Stimulated activated CD8-positive, alpha-beta memory T cell treated with anti-CD3 and anti-CD28 coated beads, Interleukin-7, amount 100 ng/mL, for 48 hours (primary cell): ENCODE measurements around the gene CCRL2.
"Not testable (repeated sequence)": the region's sequence is repeated elsewhere in the genome, so short reads cannot be mapped to it uniquely, and the experiment has no call there.

ENCODE experiments used
- DNase-seq, 2 donors: peaks; one replicate each; pipeline ENCODE4 v3.0.0-alpha.2; 2020; ENCODE audit warnings: low read depth in 1 of 2; ENCODE audit errors: extremely low read depth in 1 of 2

The CCRL2 gene

GRCh38 chr3:46427404-46427803, 20.3 kb downstream of the CCRL2 start:
- DNase-seq: not testable (repeated sequence)

GRCh38 chr3:46427916-46428833, 21.1 kb downstream of the CCRL2 start:
- no peak for DNase-seq

DNA sequence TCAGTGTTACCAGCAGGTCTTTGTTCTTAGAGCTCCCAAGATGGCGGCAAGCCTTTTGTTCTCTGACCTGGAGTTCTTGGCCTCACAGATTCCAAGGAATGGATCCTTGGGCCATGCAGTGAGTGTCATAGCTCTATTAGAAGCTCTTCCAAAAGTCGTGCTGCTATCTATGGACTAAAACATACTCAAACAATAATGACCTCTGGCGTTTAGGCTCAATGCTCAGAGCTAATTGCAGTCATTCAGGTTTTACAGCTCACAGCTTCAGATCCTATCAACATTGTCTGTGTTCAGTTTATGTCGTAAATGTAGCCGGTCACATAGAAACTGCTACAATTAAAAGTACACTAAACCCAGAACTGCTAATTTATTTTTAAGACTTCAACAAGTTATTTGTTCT, 22.2 kb downstream of the CCRL2 start:
- DNase-seq: no peak

GRCh38 chr3:46429671-46430070, 22.6 kb downstream of the CCRL2 start:
- DNase-seq: no peak

DNA sequence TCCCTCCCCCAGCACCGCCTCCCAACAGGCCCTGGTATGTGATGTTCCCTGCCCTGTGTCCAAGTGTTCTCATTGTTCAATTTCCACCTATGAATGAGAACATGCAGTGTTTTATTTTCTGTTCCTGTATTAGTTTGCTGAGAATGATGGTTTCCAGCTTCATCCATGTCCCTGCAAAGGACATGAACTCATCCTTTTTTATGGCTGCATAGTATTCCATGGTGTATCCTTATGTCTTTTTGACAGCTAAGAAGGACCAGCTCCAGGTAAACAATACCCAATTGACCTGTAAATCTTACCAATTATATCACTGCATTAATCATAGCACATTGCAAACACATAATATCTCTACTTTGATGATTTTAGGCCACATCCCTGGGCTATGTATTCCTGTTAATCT, 23.8 kb downstream of the CCRL2 start:
- not testable (repeated sequence) for DNase-seq

- DNase-seq: not testable (repeated sequence)
Observed at GRCh38 chr3:46431905-46432304, 24.8 kb downstream of the CCRL2 start.

DNA sequence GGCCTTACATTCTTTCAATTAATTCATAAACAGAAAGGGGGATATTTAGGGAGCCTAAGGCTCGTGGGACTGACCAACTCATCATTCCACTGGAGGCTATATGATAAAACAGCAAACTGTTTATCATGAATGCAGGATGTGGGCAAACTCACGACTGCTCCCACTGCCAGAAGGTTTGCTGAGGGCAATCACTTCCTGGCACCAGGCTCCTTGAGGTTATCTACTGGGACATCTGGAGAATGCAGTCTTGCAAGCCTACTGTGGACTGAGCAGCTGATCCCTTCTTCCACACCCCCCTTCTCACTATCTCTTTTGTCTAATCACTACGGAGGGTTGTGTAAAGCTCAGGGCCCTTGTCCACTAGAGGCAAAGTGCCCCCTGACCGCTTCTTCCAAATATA, 26.1 kb downstream of the CCRL2 start:
- DNase-seq: not testable (repeated sequence)

- no peak for DNase-seq
Observed at GRCh38 chr3:46433841-46434240, 26.8 kb downstream of the CCRL2 start.

GRCh38 chr3:46435081-46435726, 28.1 kb downstream of the CCRL2 start:
- no peak for DNase-seq

GRCh38 chr3:46438831-46439230, 31.8 kb downstream of the CCRL2 start:
- no peak for DNase-seq

DNA sequence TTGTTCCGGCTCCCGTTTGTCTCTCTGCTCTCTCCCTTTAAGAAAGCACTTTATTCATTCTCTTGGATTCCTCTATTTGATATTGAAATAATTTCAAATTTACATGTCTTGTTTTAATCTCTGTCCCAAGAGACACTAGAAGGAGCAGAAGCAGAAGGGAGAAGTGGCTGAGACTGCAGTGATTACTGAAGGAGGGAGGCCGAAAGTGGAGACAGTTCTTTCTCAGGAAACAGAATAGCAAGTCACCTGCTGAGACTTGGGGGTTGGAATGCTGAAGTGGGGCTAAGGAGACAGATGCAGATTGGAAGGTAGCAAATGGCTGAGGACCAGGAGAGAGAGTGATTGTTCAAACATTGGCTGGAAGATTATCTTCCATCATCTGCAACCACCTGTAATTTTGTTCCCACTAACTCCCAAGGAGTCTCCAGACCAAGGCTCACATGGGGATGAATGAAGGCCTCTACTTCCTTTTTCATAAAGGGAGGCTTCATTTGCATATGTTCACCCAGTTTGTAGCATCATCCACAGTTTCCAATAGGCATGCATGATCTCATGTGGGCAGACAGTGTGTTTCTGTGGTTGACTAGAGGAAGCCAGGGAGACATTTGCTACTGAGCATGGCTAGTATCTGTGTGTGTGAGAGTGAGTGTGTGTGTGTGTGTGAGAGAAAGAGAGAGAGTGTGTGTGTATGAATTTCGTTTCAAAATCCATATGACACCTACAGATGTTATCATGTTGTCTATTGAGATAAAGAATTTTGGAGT, 33.7 kb downstream of the CCRL2 start:
- peak in 1 of 2 donors; percentile 32 for DNase-seq

GRCh38 chr3:46442576-46443530, 35.8 kb downstream of the CCRL2 start:
- DNase-seq: no peak

DNA sequence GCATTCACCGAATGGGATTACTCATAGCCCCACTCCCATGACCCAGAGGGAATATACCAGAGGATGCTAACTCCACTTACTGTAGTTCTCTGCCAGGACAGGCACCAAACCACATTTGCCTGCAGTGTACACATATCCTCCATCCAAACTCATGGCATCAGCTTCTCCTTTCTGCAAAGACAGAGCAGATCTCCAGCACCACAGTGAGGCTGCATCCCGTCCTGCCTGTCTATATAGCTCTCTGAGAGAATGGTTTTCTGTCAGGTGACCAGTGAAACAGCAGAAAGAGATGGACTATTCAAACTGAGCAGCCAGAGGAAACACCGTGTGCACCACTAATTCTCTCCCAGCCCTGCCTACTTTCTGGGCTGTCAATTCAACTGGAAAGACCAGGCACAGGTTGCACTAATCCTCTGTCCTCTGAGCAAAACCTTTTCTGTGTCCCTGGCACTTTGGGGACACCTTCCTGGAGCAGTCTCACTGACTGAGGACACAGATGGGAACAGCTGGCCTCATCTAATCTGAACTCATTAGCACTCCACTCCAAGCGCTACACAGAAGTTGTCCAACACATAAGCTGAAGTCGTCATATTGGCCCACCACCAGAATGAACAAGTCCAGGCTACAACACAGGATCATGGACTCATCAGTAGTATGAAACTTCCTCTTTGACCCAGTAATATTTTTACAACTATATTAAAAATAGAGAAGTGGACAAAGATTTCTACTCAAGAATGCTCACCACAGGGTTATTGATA, 40.3 kb downstream of the CCRL2 start:
- no peak for DNase-seq

DNA sequence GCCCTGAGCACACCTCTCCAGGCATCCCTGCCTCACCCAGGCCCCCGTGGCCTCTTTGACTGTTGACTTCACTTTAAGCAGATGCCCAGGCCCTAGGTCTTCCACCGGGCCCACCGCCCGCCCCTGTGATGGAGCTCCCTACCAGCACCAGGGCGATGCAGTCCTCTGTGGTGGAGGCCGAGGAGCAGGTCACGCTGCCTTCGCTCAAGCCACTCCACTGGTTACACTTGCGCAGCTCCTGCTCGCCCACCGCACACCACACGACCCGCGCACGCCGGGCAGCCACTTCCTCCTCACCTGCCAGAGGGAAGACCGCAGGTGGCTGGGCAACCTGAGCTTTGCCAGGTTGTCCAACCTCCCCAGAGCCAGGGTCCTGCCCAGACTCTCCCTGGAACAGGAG, 41.7 kb downstream of the CCRL2 start:
- no peak for DNase-seq

GRCh38 chr3:46449755-46450552, 42.9 kb downstream of the CCRL2 start:
- DNase-seq: no peak

- DNase-seq: no peak
Observed at GRCh38 chr3:46453526-46454208, 46.6 kb downstream of the CCRL2 start.

- DNase-seq: no peak
Observed at GRCh38 chr3:46454209-46454595, 47.1 kb downstream of the CCRL2 start.

DNA sequence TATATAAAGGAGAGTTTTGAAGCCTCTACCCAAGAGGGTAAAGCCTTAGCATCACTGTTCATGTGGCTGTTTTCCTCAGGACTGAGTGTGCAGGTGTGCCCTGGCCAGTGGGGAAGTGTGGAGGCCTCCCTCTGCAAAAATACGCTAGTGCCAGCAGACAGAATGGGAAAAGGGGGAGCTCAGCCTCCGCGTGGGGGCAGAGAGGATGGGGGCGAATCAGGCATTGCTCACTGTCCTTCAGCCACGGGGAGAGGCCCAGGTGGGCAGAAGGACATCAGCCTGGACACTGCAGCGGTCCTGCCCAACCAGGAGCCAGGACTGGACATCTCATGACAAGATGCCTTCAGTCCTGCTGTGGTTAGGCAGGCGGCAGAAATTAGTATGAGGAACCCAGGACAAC, 47.5 kb downstream of the CCRL2 start:
- no peak for DNase-seq
